Measurements from ENCODE around the gene HSBP1. TPM values are rescaled to one million over a fixed set of nuclear protein-coding genes. Genes with fewer than 3 reads are reported as not detected.

HSBP1 gene
- total and polyA plus RNA-seq, 2 of the 4 experiments (the other 2 are of a cell fraction): 8.8 to 65.2 TPM

DNA sequence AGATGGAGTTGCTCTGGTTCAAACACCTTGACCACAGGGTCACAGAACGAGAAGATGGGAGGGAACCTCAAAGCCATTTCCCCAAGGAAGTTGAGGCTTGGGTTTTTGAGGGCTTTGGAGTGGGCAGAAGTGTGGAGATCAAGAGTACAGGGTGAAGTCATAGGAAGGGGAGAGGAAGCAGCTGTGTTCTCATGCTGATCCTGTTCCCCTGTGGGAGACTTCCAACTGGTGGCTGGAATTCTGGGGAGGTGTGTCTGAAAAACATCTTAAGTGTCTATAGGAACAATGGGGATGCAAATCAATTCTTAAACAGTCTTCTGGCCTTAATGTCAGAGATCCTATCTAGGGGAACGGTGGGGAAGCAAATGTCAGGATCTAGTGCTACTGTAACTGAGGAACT is 38.8 kb upstream of the HSBP1 start:
- no peak overlapping the region for H3K18ac ChIP-seq (ENCODE audit: low read depth, low read length)
- BruUV-seq (replicated peaks): no TSS peak

More for the DNA sequence above, 38.8 kb upstream of the HSBP1 start:
- no peak overlapping the region for H2BK20ac ChIP-seq (ENCODE audit: low read depth, low read length)
- no peak overlapping the region for H2BK120ac ChIP-seq (ENCODE audit: low read depth, low read length)
- no peaks in the 10 kb centered on the region for H3K27me3 ChIP-seq (ENCODE audit: control insufficient read depth, insufficient read depth, low read length)
- no peak overlapping the region for H4K8ac ChIP-seq (ENCODE audit: low read depth in 2 of 2, low read length in 2 of 2)
- no peak overlapping the region for H2BK15ac ChIP-seq (ENCODE audit: low read depth, low read length)
- no peak for ATAC-seq (ENCODE audit: low read depth)
- no peak overlapping the region for H3K56ac ChIP-seq (ENCODE audit: extremely low read depth, insufficient read depth, low read length)
- CTCF ChIA-PET: interaction anchor here (0.6 kb wide), 1 partner anchor 853 kb away, joined by 3 read pairs; no protein-coding TSS in a partner anchor
- no peak overlapping the region for H2AK5ac ChIP-seq (ENCODE audit: low read depth, low read length)
- TF ChIP-seq FOS (IDR thresholded peaks at IDR 0.05; ENCODE audit: low read depth, low read length) (no peak), MAZ (IDR thresholded peaks at IDR 0.05; ENCODE audit: borderline replicate concordance, low read depth, low read length) (no peak), NFE2L2 (IDR thresholded peaks at IDR 0.05; ENCODE audit: low read depth, low read length) (no peak), CHD1 (IDR thresholded peaks at IDR 0.05; ENCODE audit: low read depth, low read length) (no peak)
- TF ChIP-seq, protein P1, sequence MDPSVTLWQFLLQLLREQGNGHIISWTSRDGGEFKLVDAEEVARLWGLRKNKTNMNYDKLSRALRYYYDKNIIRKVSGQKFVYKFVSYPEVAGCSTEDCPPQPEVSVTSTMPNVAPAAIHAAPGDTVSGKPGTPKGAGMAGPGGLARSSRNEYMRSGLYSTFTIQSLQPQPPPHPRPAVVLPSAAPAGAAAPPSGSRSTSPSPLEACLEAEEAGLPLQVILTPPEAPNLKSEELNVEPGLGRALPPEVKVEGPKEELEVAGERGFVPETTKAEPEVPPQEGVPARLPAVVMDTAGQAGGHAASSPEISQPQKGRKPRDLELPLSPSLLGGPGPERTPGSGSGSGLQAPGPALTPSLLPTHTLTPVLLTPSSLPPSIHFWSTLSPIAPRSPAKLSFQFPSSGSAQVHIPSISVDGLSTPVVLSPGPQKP (IDR thresholded peaks at IDR 0.05; ENCODE audit: borderline replicate concordance, low read depth, low read length): no peak
- H3K23ac ChIP-seq (ENCODE audit: low read depth, low read length): no peak overlapping the region
- no peak overlapping the region for H3K14ac ChIP-seq (replicated peaks; ENCODE audit: low read depth, low read length)
- H3K9me1 ChIP-seq (ENCODE audit: insufficient read depth, low read length): no peaks in the 10 kb centered on the region
- no peak overlapping the region for H2AK9ac ChIP-seq (replicated peaks; ENCODE audit: low read depth, low read length, poor library complexity)
- WGBS, 2 experiments (ENCODE audit: extremely low coverage in 2 of 2, insufficient read length in 1 of 2): 29% methylated on average over 1 of the region's 2 CpGs; no CpG with 5 or more reads in 1 of the 2 experiments
- no peak overlapping the region for H3K4ac ChIP-seq (ENCODE audit: low read depth, low read length)
- POLR2A ChIA-PET (ENCODE audit: unreplicated experiment): no interaction called here
- dilution Hi-C loops (cut with HindIII; ENCODE audit: low sequenced_read_pairs, unreplicated experiment): no loop called here
- H2BK5ac ChIP-seq (ENCODE audit: low read depth, low read length, poor library complexity, severe bottlenecking): no peak overlapping the region
- H4K91ac ChIP-seq (ENCODE audit: insufficient read depth, low read depth, low read length): no peak overlapping the region
- H3K27ac ChIP-seq (ENCODE audit: insufficient read depth, low read length): no peak overlapping the region
- H4K5ac ChIP-seq (ENCODE audit: low read depth, low read length): no peak overlapping the region
- no peak overlapping the region for H3K4me2 ChIP-seq (ENCODE audit: low read depth, low read length)
- H3K36me3 ChIP-seq (ENCODE audit: control insufficient read depth, insufficient read depth, low read length): no peaks in the 10 kb centered on the region
- H3K9me3 ChIP-seq (ENCODE audit: control insufficient read depth, insufficient read depth, low read length): no peaks in the 10 kb centered on the region
- H3K9ac ChIP-seq (ENCODE audit: low read depth, low read length): no peak overlapping the region
- H3K79me1 ChIP-seq (ENCODE audit: low read depth in 1 of 2, low read length in 2 of 2): no peaks in the 10 kb centered on the region
- in situ Hi-C loops (cut with MboI; ENCODE audit: low sequenced_read_pairs): no loop called here
- DNase-seq: no peak
- intact Hi-C loops (cut with micrococcal nuclease): no loop called here
- no peak overlapping the region for H3K4me3 ChIP-seq (ENCODE audit: insufficient read depth, low read depth, low read length)
- H3K4me1 ChIP-seq (ENCODE audit: control insufficient read depth, insufficient read depth, low read length): no peaks in the 10 kb centered on the region
- no peak overlapping the region for H2AFZ ChIP-seq (replicated peaks; ENCODE audit: low read length, poor library complexity)
- H4K20me1 ChIP-seq (ENCODE audit: insufficient read depth, low read length): no peaks in the 10 kb centered on the region
